ENCODE data around the gene DACT3. TPM values are rescaled to one million over a fixed set of nuclear protein-coding genes. Genes with fewer than 3 reads are reported as not detected.

DACT3 gene
- total RNA-seq, 6 donors from 2014 or later, result 1.8 to 12.0 (median 4.0) TPM

GRCh38 chr19:46613525-46613924 lies 47.5 kb downstream of the DACT3 start:
- no peaks in the 10 kb centered on the region for H3K27me3 ChIP-seq
- ATAC-seq (ENCODE audit: low FRiP score in 2 of 2), result no peak
- WGBS, 2 donors, result 92 to 93% methylated on average over 22 of the region's 22 CpGs
- H3K4me1 ChIP-seq, result peaks cover 16 to 31% (median 27%) of the 10 kb centered on the region in 4 donors
- H3K36me3 ChIP-seq, result peaks cover 9 to 27% (median 22%) of the 10 kb centered on the region in 4 donors
- no peak overlapping the region for H3K4me3 ChIP-seq
- no peak overlapping the region for H3K27ac ChIP-seq
- DNase-seq, result no peak
- H3K9me3 ChIP-seq, result no peaks in the 10 kb centered on the region
- TF ChIP-seq POLR2A (IDR thresholded peaks at IDR 0.05) (no peak), EP300 (IDR thresholded peaks at IDR 0.05) (no peak)

DNA sequence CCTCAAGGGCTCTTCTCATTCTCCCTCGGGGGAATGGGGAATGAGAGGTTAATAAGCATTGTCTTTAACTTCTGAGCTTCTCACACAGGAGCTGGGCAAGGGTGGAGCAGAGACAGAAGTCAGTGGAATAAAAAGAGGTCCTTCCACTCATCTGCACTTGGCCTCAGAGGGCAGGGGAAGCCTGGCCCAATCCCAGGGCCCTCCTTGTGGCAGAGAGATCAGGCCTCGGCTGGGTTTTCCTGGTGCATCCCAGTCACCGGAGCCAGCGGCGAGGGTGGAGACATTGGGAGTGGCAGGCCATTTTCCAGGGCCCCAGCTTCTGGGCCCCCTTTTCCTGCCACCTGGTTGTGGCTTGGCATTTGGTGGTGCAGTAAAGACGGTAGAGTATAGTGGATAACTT lies 49.2 kb downstream of the DACT3 start:
- DNase-seq (no peak), ATAC-seq (ENCODE audit: low FRiP score in 2 of 2) (no peak)
- Histone ChIP-seq H3K4me1 (peaks cover 4 to 23% (median 18%) of the 10 kb centered on the region in 4 donors), H3K27ac (no peak overlapping the region), H3K4me3 (no peak overlapping the region), H3K36me3 (peaks cover 20 to 44% (median 39%) of the 10 kb centered on the region in 4 donors), H3K9me3 (no peaks in the 10 kb centered on the region), H3K27me3 (no peaks in the 10 kb centered on the region)
- WGBS, 2 donors, result 68 to 82% methylated on average over 6 of the region's 6 CpGs
- TF ChIP-seq POLR2AphosphoS5 (IDR thresholded peaks at IDR 0.05), result no peak
- TF ChIP-seq, protein P1, sequence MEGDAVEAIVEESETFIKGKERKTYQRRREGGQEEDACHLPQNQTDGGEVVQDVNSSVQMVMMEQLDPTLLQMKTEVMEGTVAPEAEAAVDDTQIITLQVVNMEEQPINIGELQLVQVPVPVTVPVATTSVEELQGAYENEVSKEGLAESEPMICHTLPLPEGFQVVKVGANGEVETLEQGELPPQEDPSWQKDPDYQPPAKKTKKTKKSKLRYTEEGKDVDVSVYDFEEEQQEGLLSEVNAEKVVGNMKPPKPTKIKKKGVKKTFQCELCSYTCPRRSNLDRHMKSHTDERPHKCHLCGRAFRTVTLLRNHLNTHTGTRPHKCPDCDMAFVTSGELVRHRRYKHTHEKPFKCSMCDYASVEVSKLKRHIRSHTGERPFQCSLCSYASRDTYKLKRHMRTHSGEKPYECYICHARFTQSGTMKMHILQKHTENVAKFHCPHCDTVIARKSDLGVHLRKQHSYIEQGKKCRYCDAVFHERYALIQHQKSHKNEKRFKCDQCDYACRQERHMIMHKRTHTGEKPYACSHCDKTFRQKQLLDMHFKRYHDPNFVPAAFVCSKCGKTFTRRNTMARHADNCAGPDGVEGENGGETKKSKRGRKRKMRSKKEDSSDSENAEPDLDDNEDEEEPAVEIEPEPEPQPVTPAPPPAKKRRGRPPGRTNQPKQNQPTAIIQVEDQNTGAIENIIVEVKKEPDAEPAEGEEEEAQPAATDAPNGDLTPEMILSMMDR (IDR thresholded peaks at IDR 0.05), result no peak
- TF ChIP-seq EP300 (IDR thresholded peaks at IDR 0.05), result no peak
- no peak for TF ChIP-seq POLR2A (IDR thresholded peaks at IDR 0.05)

DNA sequence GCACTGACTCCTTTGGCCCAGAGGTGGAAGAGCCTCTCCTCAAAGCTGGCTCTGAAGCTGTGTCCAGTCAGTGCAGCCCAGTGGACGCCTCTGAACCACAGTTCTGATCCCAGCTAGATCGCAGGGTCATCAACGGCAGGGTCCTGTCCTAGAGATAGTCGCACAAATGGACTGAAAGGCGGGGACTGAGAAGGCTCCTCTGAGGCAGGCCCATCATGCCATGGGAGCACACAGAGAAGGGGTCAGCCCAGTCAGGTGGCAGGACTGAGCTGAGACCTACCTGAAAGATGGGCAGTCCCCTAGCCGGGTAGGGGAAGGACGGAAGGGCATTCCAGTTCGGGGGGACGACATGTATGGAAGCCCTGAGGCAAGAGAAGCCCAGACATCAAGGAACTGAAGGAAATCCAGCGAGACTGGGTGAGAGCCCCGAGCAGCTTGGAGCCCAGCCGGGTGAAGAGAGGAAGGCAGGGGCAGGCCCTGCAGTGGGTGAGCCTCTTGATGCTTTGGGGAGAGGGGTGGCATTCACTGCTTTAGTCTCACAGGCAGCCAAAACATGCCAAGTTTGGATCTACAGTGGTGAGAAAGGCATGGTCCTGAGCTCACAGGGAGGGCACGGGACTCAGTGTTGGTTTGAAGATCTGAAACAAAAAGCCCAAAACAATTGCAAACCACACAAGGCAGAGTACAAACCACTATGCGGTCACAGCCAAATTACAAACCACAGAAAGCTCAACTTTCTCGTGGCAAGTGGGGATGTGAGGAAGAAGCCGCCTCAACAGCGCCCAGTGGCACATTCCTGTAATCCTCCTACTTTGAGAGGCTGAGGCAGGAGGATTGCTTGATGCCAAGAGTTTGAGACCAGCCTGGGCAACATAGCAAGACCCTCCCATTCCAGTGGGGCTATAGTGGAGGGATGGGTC lies 49.9 kb downstream of the DACT3 start:
- DNase-seq (no peak), ATAC-seq (ENCODE audit: low FRiP score in 2 of 2) (no peak)
- Histone ChIP-seq H3K36me3 (peaks cover 20 to 51% (median 46%) of the 10 kb centered on the region in 4 donors), H3K4me1 (peaks cover 0 to 21% (median 14%) of the 10 kb centered on the region in 4 donors), H3K27ac (no peak overlapping the region), H3K27me3 (no peaks in the 10 kb centered on the region), H3K4me3 (no peak overlapping the region), H3K9me3 (no peaks in the 10 kb centered on the region)
- no peak for TF ChIP-seq EP300 (IDR thresholded peaks at IDR 0.05)
- no peak for TF ChIP-seq POLR2AphosphoS5 (IDR thresholded peaks at IDR 0.05)
- TF ChIP-seq, protein P1 (IDR thresholded peaks at IDR 0.05), result no peak
- 70 to 73% methylated on average over 16 to 17 of the region's 17 CpGs for WGBS, 2 donors

GRCh38 chr19:46610413-46610775 lies 50.6 kb downstream of the DACT3 start:
- peaks cover 20 to 58% (median 53%) of the 10 kb centered on the region in 4 donors for H3K36me3 ChIP-seq
- H3K9me3 ChIP-seq, result no peaks in the 10 kb centered on the region
- peaks cover 0 to 21% (median 14%) of the 10 kb centered on the region in 4 donors for H3K4me1 ChIP-seq
- no peak overlapping the region for H3K27ac ChIP-seq
- no peaks in the 10 kb centered on the region for H3K27me3 ChIP-seq
- no peak for DNase-seq
- WGBS, 2 donors, result 57 to 58% methylated on average over 5 of the region's 5 CpGs
- ATAC-seq (ENCODE audit: low FRiP score in 2 of 2), result no peak
- TF ChIP-seq, protein P1 (IDR thresholded peaks at IDR 0.05), result no peak
- no peak for TF ChIP-seq POLR2A (IDR thresholded peaks at IDR 0.05)
- no peak for TF ChIP-seq EP300 (IDR thresholded peaks at IDR 0.05)
- no peak for TF ChIP-seq POLR2AphosphoS5 (IDR thresholded peaks at IDR 0.05)
- no peak overlapping the region for H3K4me3 ChIP-seq

DNA sequence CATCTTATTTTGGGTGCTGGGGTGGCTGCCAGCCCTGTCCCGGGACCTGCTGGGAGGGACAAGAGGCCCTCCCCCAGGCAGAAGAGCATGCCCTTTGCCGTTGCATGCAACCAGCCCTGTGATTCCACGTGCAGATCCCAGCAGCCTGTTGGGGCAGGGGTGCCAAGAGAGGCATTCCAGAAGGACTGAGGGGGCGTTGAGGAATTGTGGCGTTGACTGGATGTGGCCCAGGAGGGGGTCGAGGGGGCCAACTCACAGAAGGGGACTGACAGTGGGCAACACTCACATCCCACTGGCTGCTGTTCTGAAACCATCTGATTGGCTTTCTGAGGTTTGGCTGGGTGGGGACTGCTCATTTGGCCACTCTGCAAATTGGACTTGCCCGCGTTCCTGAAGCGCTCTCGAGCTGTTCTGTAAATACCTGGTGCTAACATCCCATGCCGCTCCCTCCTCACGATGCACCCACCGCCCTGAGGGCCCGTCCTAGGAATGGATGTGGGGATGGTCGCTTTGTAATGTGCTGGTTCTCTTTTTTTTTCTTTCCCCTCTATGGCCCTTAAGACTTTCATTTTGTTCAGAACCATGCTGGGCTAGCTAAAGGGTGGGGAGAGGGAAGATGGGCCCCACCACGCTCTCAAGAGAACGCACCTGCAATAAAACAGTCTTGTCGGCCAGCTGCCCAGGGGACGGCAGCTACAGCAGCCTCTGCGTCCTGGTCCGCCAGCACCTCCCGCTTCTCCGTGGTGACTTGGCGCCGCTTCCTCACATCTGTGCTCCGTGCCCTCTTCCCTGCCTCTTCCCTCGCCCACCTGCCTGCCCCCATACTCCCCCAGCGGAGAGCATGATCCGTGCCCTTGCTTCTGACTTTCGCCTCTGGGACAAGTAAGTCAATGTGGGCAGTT lies 51.2 kb downstream of the DACT3 start:
- no peak overlapping the region for H3K4me3 ChIP-seq
- no peak overlapping the region for H3K27ac ChIP-seq
- TF ChIP-seq POLR2A (IDR thresholded peaks at IDR 0.05), result no peak
- TF ChIP-seq, protein P1 (IDR thresholded peaks at IDR 0.05), result no peak
- no peak for TF ChIP-seq EP300 (IDR thresholded peaks at IDR 0.05)
- TF ChIP-seq POLR2AphosphoS5 (IDR thresholded peaks at IDR 0.05), result no peak
- DNase-seq (no peak), ATAC-seq (ENCODE audit: low FRiP score in 2 of 2) (no peak)
- WGBS, 2 donors, result 81 to 87% methylated on average over 30 of the region's 30 CpGs
- peaks cover 5 to 21% (median 16%) of the 10 kb centered on the region in 4 donors for H3K4me1 ChIP-seq
- H3K36me3 ChIP-seq, result peaks cover 20 to 62% (median 55%) of the 10 kb centered on the region in 4 donors
- no peaks in the 10 kb centered on the region for H3K27me3 ChIP-seq
- no peaks in the 10 kb centered on the region for H3K9me3 ChIP-seq

Measured in upper lobe of left lung (tissue), 6 donors.